ENCODE data around the gene MXI1.
"Not testable (repeated sequence)": the region's sequence is repeated elsewhere in the genome, so short reads cannot be mapped to it uniquely, and the experiment has no call there.

MXI1 gene

GRCh38 chr10:110229155-110229554 lies 21.8 kb downstream of the MXI1 start:
- no peaks in the 10 kb centered on the region for H3K27me3 ChIP-seq (replicated peaks; ENCODE audit: control insufficient read depth, insufficient read depth, low read length, poor library complexity, severe bottlenecking)
- no peak overlapping the region for H3K27ac ChIP-seq (ENCODE audit: insufficient read depth, low read length, poor library complexity, severe bottlenecking)
- DNase-seq: no peak
- peaks cover 6% of the 10 kb centered on the region for H3K4me1 ChIP-seq (ENCODE audit: control insufficient read depth, insufficient read depth, low read length, poor library complexity, severe bottlenecking)
- no peaks in the 10 kb centered on the region for H3K9me3 ChIP-seq (ENCODE audit: control insufficient read depth, low read length)
- H3K36me3 ChIP-seq (ENCODE audit: control insufficient read depth, insufficient read depth, low read length): peaks cover 5% of the 10 kb centered on the region
- H3K4me3 ChIP-seq (ENCODE audit: insufficient read depth, low read depth, low read length, poor library complexity, severe bottlenecking): no peak overlapping the region

GRCh38 chr10:110233846-110234245 lies 26.4 kb downstream of the MXI1 start:
- Histone ChIP-seq H3K4me1 (ENCODE audit: control insufficient read depth, insufficient read depth, low read length, poor library complexity, severe bottlenecking) (no peaks in the 10 kb centered on the region), H3K9me3 (ENCODE audit: control insufficient read depth, low read length) (no peaks in the 10 kb centered on the region), H3K4me3 (ENCODE audit: insufficient read depth, low read depth, low read length, poor library complexity, severe bottlenecking) (no peak overlapping the region), H3K27ac (ENCODE audit: insufficient read depth, low read length, poor library complexity, severe bottlenecking) (no peak overlapping the region), H3K36me3 (ENCODE audit: control insufficient read depth, insufficient read depth, low read length) (peaks cover 5% of the 10 kb centered on the region), H3K27me3 (replicated peaks; ENCODE audit: control insufficient read depth, insufficient read depth, low read length, poor library complexity, severe bottlenecking) (no peaks in the 10 kb centered on the region)
- DNase-seq: no peak

GRCh38 chr10:110237894-110238480 lies 30.6 kb downstream of the MXI1 start:
- no peaks in the 10 kb centered on the region for H3K36me3 ChIP-seq (ENCODE audit: control insufficient read depth, insufficient read depth, low read length)
- H3K4me3 ChIP-seq (ENCODE audit: insufficient read depth, low read depth, low read length, poor library complexity, severe bottlenecking): no peak overlapping the region
- no peaks in the 10 kb centered on the region for H3K4me1 ChIP-seq (ENCODE audit: control insufficient read depth, insufficient read depth, low read length, poor library complexity, severe bottlenecking)
- DNase-seq: no peak
- no peak overlapping the region for H3K27ac ChIP-seq (ENCODE audit: insufficient read depth, low read length, poor library complexity, severe bottlenecking)
- H3K27me3 ChIP-seq (replicated peaks; ENCODE audit: control insufficient read depth, insufficient read depth, low read length, poor library complexity, severe bottlenecking): no peaks in the 10 kb centered on the region
- H3K9me3 ChIP-seq (ENCODE audit: control insufficient read depth, low read length): no peaks in the 10 kb centered on the region

GRCh38 chr10:110239892-110240291 lies 32.5 kb downstream of the MXI1 start:
- H3K4me3 ChIP-seq (ENCODE audit: insufficient read depth, low read depth, low read length, poor library complexity, severe bottlenecking): no peak overlapping the region
- DNase-seq: no peak
- H3K27ac ChIP-seq (ENCODE audit: insufficient read depth, low read length, poor library complexity, severe bottlenecking): no peak overlapping the region
- no peaks in the 10 kb centered on the region for H3K27me3 ChIP-seq (replicated peaks; ENCODE audit: control insufficient read depth, insufficient read depth, low read length, poor library complexity, severe bottlenecking)
- no peaks in the 10 kb centered on the region for H3K4me1 ChIP-seq (ENCODE audit: control insufficient read depth, insufficient read depth, low read length, poor library complexity, severe bottlenecking)
- H3K9me3 ChIP-seq (ENCODE audit: control insufficient read depth, low read length): no peaks in the 10 kb centered on the region
- no peaks in the 10 kb centered on the region for H3K36me3 ChIP-seq (ENCODE audit: control insufficient read depth, insufficient read depth, low read length)

GRCh38 chr10:110241407-110241806 lies 34.0 kb downstream of the MXI1 start:
- no peak overlapping the region for H3K27ac ChIP-seq (ENCODE audit: insufficient read depth, low read length, poor library complexity, severe bottlenecking)
- no peak for DNase-seq

GRCh38 chr10:110241841-110242240 lies 34.4 kb downstream of the MXI1 start:
- no peaks in the 10 kb centered on the region for H3K36me3 ChIP-seq (ENCODE audit: control insufficient read depth, insufficient read depth, low read length)
- H3K9me3 ChIP-seq (ENCODE audit: control insufficient read depth, low read length): no peaks in the 10 kb centered on the region
- no peak for DNase-seq
- H3K27me3 ChIP-seq (replicated peaks; ENCODE audit: control insufficient read depth, insufficient read depth, low read length, poor library complexity, severe bottlenecking): no peaks in the 10 kb centered on the region
- H3K4me3 ChIP-seq (ENCODE audit: insufficient read depth, low read depth, low read length, poor library complexity, severe bottlenecking): no peak overlapping the region
- no peaks in the 10 kb centered on the region for H3K4me1 ChIP-seq (ENCODE audit: control insufficient read depth, insufficient read depth, low read length, poor library complexity, severe bottlenecking)
- no peak overlapping the region for H3K27ac ChIP-seq (ENCODE audit: insufficient read depth, low read length, poor library complexity, severe bottlenecking)

More at GRCh38 chr10:110241407-110241806, 34.0 kb downstream of the MXI1 start:
- Histone ChIP-seq H3K9me3 (ENCODE audit: control insufficient read depth, low read length) (no peaks in the 10 kb centered on the region), H3K4me3 (ENCODE audit: insufficient read depth, low read depth, low read length, poor library complexity, severe bottlenecking) (no peak overlapping the region), H3K4me1 (ENCODE audit: control insufficient read depth, insufficient read depth, low read length, poor library complexity, severe bottlenecking) (no peaks in the 10 kb centered on the region), H3K36me3 (ENCODE audit: control insufficient read depth, insufficient read depth, low read length) (no peaks in the 10 kb centered on the region), H3K27me3 (replicated peaks; ENCODE audit: control insufficient read depth, insufficient read depth, low read length, poor library complexity, severe bottlenecking) (no peaks in the 10 kb centered on the region)

GRCh38 chr10:110242511-110242910 lies 35.1 kb downstream of the MXI1 start:
- no peaks in the 10 kb centered on the region for H3K36me3 ChIP-seq (ENCODE audit: control insufficient read depth, insufficient read depth, low read length)
- H3K4me1 ChIP-seq (ENCODE audit: control insufficient read depth, insufficient read depth, low read length, poor library complexity, severe bottlenecking): no peaks in the 10 kb centered on the region
- H3K4me3 ChIP-seq (ENCODE audit: insufficient read depth, low read depth, low read length, poor library complexity, severe bottlenecking): no peak overlapping the region
- no peak overlapping the region for H3K27ac ChIP-seq (ENCODE audit: insufficient read depth, low read length, poor library complexity, severe bottlenecking)
- no peaks in the 10 kb centered on the region for H3K27me3 ChIP-seq (replicated peaks; ENCODE audit: control insufficient read depth, insufficient read depth, low read length, poor library complexity, severe bottlenecking)
- no peaks in the 10 kb centered on the region for H3K9me3 ChIP-seq (ENCODE audit: control insufficient read depth, low read length)
- no peak for DNase-seq

- no peaks in the 10 kb centered on the region for H3K9me3 ChIP-seq (ENCODE audit: control insufficient read depth, low read length)
- H3K36me3 ChIP-seq (ENCODE audit: control insufficient read depth, insufficient read depth, low read length): no peaks in the 10 kb centered on the region
- no peaks in the 10 kb centered on the region for H3K27me3 ChIP-seq (replicated peaks; ENCODE audit: control insufficient read depth, insufficient read depth, low read length, poor library complexity, severe bottlenecking)
- no peak for DNase-seq
- H3K4me1 ChIP-seq (ENCODE audit: control insufficient read depth, insufficient read depth, low read length, poor library complexity, severe bottlenecking): no peaks in the 10 kb centered on the region
- no peak overlapping the region for H3K4me3 ChIP-seq (ENCODE audit: insufficient read depth, low read depth, low read length, poor library complexity, severe bottlenecking)
- H3K27ac ChIP-seq (ENCODE audit: insufficient read depth, low read length, poor library complexity, severe bottlenecking): no peak overlapping the region
Measured at GRCh38 chr10:110244550-110244949, 37.1 kb downstream of the MXI1 start.

GRCh38 chr10:110247833-110248232 lies 40.4 kb downstream of the MXI1 start:
- not testable (repeated sequence) for DNase-seq; H3K36me3 ChIP-seq (ENCODE audit: control insufficient read depth, insufficient read depth, low read length); H3K9me3 ChIP-seq (ENCODE audit: control insufficient read depth, low read length); H3K27me3 ChIP-seq (replicated peaks; ENCODE audit: control insufficient read depth, insufficient read depth, low read length, poor library complexity, severe bottlenecking); H3K27ac ChIP-seq (ENCODE audit: insufficient read depth, low read length, poor library complexity, severe bottlenecking); H3K4me1 ChIP-seq (ENCODE audit: control insufficient read depth, insufficient read depth, low read length, poor library complexity, severe bottlenecking); H3K4me3 ChIP-seq (ENCODE audit: insufficient read depth, low read depth, low read length, poor library complexity, severe bottlenecking)

GRCh38 chr10:110249489-110249888 lies 42.1 kb downstream of the MXI1 start:
- DNase-seq; H3K9me3 ChIP-seq (ENCODE audit: control insufficient read depth, low read length); H3K36me3 ChIP-seq (ENCODE audit: control insufficient read depth, insufficient read depth, low read length); H3K4me1 ChIP-seq (ENCODE audit: control insufficient read depth, insufficient read depth, low read length, poor library complexity, severe bottlenecking); H3K27me3 ChIP-seq (replicated peaks; ENCODE audit: control insufficient read depth, insufficient read depth, low read length, poor library complexity, severe bottlenecking); H3K4me3 ChIP-seq (ENCODE audit: insufficient read depth, low read depth, low read length, poor library complexity, severe bottlenecking); H3K27ac ChIP-seq (ENCODE audit: insufficient read depth, low read length, poor library complexity, severe bottlenecking): not testable (repeated sequence)
